Astrocyte (in vitro differentiated cells and primary cell): ENCODE measurements around the gene ARHGAP40. TPM values are rescaled to one million over a fixed set of nuclear protein-coding genes. Genes with fewer than 3 reads are reported as not detected.

Experiments used
- DNase-seq: peaks from one replicate; pipeline ENCODE4 v3.0.0-alpha.2; 2010; ENCODE audit warnings: low read depth
- FAIRE-seq: peaks from 2 replicates; lab custom pipeline; 2011; peaks lifted over from hg19 to GRCh38; lab: Jason Lieb, UNC
- H2AFZ ChIP-seq: 2 replicates; pipeline ENCODE4 v1.6.0; 2012; ENCODE audit warnings: low read depth, low read length, inconsistent platforms
- H3K27ac ChIP-seq: 2 replicates; pipeline ENCODE4 v1.5.1; 2011; ENCODE audit warnings: low read depth, low read length, inconsistent platforms
- H3K27me3 ChIP-seq: 2 replicates; pipeline ENCODE4 v1.6.0; 2011; ENCODE audit warnings: low read length, inconsistent platforms; ENCODE audit not compliant: insufficient read depth
- H3K36me3 ChIP-seq: 2 replicates; pipeline ENCODE4 v1.5.1; 2011; ENCODE audit warnings: low read length, inconsistent platforms; ENCODE audit not compliant: insufficient read depth
- H3K4me1 ChIP-seq: 2 replicates; pipeline ENCODE4 v1.5.1; 2011; ENCODE audit warnings: low read length, inconsistent platforms; ENCODE audit not compliant: insufficient read depth
- H3K4me2 ChIP-seq: 2 replicates; pipeline ENCODE4 v1.6.0; 2012; ENCODE audit warnings: low read length, inconsistent platforms
- H3K4me3 ChIP-seq: 2 replicates; pipeline ENCODE4 v1.5.1; 2011; ENCODE audit warnings: low read depth, mild to moderate bottlenecking, low read length, inconsistent platforms; ENCODE audit not compliant: insufficient read depth
- H3K79me2 ChIP-seq: 2 replicates; pipeline ENCODE4 v1.6.0; 2012; ENCODE audit warnings: mild to moderate bottlenecking, low read length, inconsistent platforms; ENCODE audit not compliant: insufficient read depth
- H3K9ac ChIP-seq: 2 replicates; pipeline ENCODE4 v1.6.0; 2012; ENCODE audit warnings: mild to moderate bottlenecking, low read length, inconsistent platforms
- H3K9me3 ChIP-seq: 2 replicates; pipeline ENCODE4 v1.5.1; 2012; ENCODE audit warnings: low read depth, mild to moderate bottlenecking, low read length, inconsistent platforms; ENCODE audit not compliant: insufficient read depth
- H4K20me1 ChIP-seq: 2 replicates; pipeline ENCODE4 v1.6.0; 2012; ENCODE audit warnings: low read length, inconsistent platforms; ENCODE audit not compliant: insufficient read depth
- H3K27ac Mint-ChIP-seq: one replicate; pipeline ENCODE4 v1.8.0; 2021; ENCODE audit warnings: mild to moderate bottlenecking, mixed read lengths; ENCODE audit not compliant: unreplicated experiment
- H3K27me3 Mint-ChIP-seq: one replicate; pipeline ENCODE4 v1.8.0; 2021; ENCODE audit warnings: low read depth, mixed read lengths; ENCODE audit not compliant: unreplicated experiment
- H3K36me3 Mint-ChIP-seq: one replicate; pipeline ENCODE4 v1.8.0; 2021; ENCODE audit warnings: low read depth, mixed read lengths; ENCODE audit not compliant: unreplicated experiment
- H3K4me1 Mint-ChIP-seq: one replicate; pipeline ENCODE4 v1.8.0; 2021; ENCODE audit warnings: low read depth, mixed read lengths; ENCODE audit not compliant: unreplicated experiment
- H3K4me3 Mint-ChIP-seq: one replicate; pipeline ENCODE4 v1.8.0; 2021; ENCODE audit warnings: mild to moderate bottlenecking, moderate library complexity, mixed read lengths; ENCODE audit not compliant: unreplicated experiment
- H3K9me3 Mint-ChIP-seq: one replicate; pipeline ENCODE4 v1.8.0; 2021; ENCODE audit warnings: mild to moderate bottlenecking, mixed read lengths; ENCODE audit not compliant: unreplicated experiment
- CTCF ChIP-seq: IDR thresholded peaks from 2 replicates; pipeline ENCODE4 v1.5.1; 2011; ENCODE audit warnings: low read depth, mild to moderate bottlenecking, inconsistent platforms, low read length, moderate library complexity; ENCODE audit not compliant: insufficient read depth
- EZH2 ChIP-seq: IDR thresholded peaks from 2 replicates; pipeline ENCODE4 v1.6.1; 2012; ENCODE audit warnings: mild to moderate bottlenecking, low read length, inconsistent platforms; ENCODE audit not compliant: insufficient read depth
- total RNA-seq: library from RNA; stranded (reverse); gene quantifications from 2 replicates; pipeline ENCODE4 v1.2.1, GENCODE V29; 2021

ARHGAP40 gene
- total RNA-seq, 1 donor from 2014 or later, result 0.27 TPM

- Mint-ChIP-seq H3K27ac (no peak overlapping the region), H3K4me1 (no peaks in the 10 kb centered on the region), H3K9me3 (peaks cover 3% of the 10 kb centered on the region), H3K36me3 (no peaks in the 10 kb centered on the region), H3K4me3 (no peak overlapping the region), H3K27me3 (peaks cover 61% of the 10 kb centered on the region)
- H3K79me2 ChIP-seq, result no peaks in the 10 kb centered on the region
- H3K4me3 ChIP-seq, result no peak overlapping the region
- H4K20me1 ChIP-seq, result no peaks in the 10 kb centered on the region
- no peak overlapping the region for H3K4me2 ChIP-seq
- H3K4me1 ChIP-seq, result no peaks in the 10 kb centered on the region
- no peak overlapping the region for H3K9ac ChIP-seq
- no peak for FAIRE-seq
- no peak for TF ChIP-seq CTCF
- no peak for TF ChIP-seq EZH2
- peaks cover 40% of the 10 kb centered on the region for H3K27me3 ChIP-seq
- H3K36me3 ChIP-seq, result no peaks in the 10 kb centered on the region
- no peaks in the 10 kb centered on the region for H3K9me3 ChIP-seq
- H2AFZ ChIP-seq, result no peak overlapping the region
- no peak for DNase-seq
- no peak overlapping the region for H3K27ac ChIP-seq
Measured at GRCh38 chr20:38650010-38650409, 48.4 kb downstream of the ARHGAP40 start.

GRCh38 chr20:38651154-38651553, 49.5 kb downstream of the ARHGAP40 start:
- FAIRE-seq (no peak), DNase-seq (no peak)
- Mint-ChIP-seq H3K9me3 (peaks cover 7% of the 10 kb centered on the region), H3K4me3 (no peak overlapping the region), H3K4me1 (no peaks in the 10 kb centered on the region), H3K27me3 (peaks cover 62% of the 10 kb centered on the region), H3K27ac (no peak overlapping the region), H3K36me3 (no peaks in the 10 kb centered on the region)
- no peaks in the 10 kb centered on the region for H3K9me3 ChIP-seq
- H3K4me3 ChIP-seq, result no peak overlapping the region
- H3K4me2 ChIP-seq, result no peak overlapping the region
- no peak overlapping the region for H3K9ac ChIP-seq
- no peak overlapping the region for H3K27ac ChIP-seq
- no peaks in the 10 kb centered on the region for H3K36me3 ChIP-seq
- no peak overlapping the region for H2AFZ ChIP-seq
- H4K20me1 ChIP-seq, result no peaks in the 10 kb centered on the region
- TF ChIP-seq CTCF (no peak), EZH2 (no peak)
- peaks cover 38% of the 10 kb centered on the region for H3K27me3 ChIP-seq
- H3K4me1 ChIP-seq, result no peaks in the 10 kb centered on the region
- no peaks in the 10 kb centered on the region for H3K79me2 ChIP-seq

GRCh38 chr20:38651562-38651961, 50.0 kb downstream of the ARHGAP40 start:
- H3K79me2 ChIP-seq, result no peaks in the 10 kb centered on the region
- no peak for FAIRE-seq
- no peak for DNase-seq
- H3K27ac ChIP-seq, result no peak overlapping the region
- H3K4me2 ChIP-seq, result no peak overlapping the region
- H3K4me1 ChIP-seq, result no peaks in the 10 kb centered on the region
- no peaks in the 10 kb centered on the region for H3K36me3 ChIP-seq
- no peak overlapping the region for H3K4me3 ChIP-seq
- TF ChIP-seq CTCF (no peak), EZH2 (no peak)
- Mint-ChIP-seq H3K4me1 (no peaks in the 10 kb centered on the region), H3K27me3 (peaks cover 61% of the 10 kb centered on the region), H3K4me3 (no peak overlapping the region), H3K27ac (no peak overlapping the region), H3K36me3 (no peaks in the 10 kb centered on the region), H3K9me3 (peaks cover 7% of the 10 kb centered on the region)
- no peak overlapping the region for H3K9ac ChIP-seq
- no peak overlapping the region for H2AFZ ChIP-seq
- H3K27me3 ChIP-seq, result peaks cover 36% of the 10 kb centered on the region
- H3K9me3 ChIP-seq, result no peaks in the 10 kb centered on the region
- H4K20me1 ChIP-seq, result no peaks in the 10 kb centered on the region
